Esophagus squamous epithelium (tissue), 5 donors: ENCODE data around the gene ZNF787. TPM values are rescaled to one million over a fixed set of nuclear protein-coding genes. Genes with fewer than 3 reads are reported as not detected.

ENCODE experiments used
- DNase-seq: peaks from one replicate; lab custom pipeline; 2025; lab: John Stamatoyannopoulos, UW
- H3K27ac ChIP-seq, 4 donors: fragments of 200-600 bp; sonication (generic); one replicate each; pipeline ENCODE4 v1.5.1; 2016 to 2019; ENCODE audit warnings: mild to moderate bottlenecking in 1 of 4
- H3K27me3 ChIP-seq, 4 donors: fragments of 200-600 bp; sonication (generic); 1 replicate in 3 of 4; 2 replicates in 1 of 4; pipeline versions ENCODE4 v1.5.1 to v1.6.0; 2017 to 2021; ENCODE audit warnings: antibody characterized with exemption in 1 of 4
- H3K36me3 ChIP-seq, 3 donors: fragments of 200-600 bp; sonication (generic); one replicate each; pipeline ENCODE4 v1.5.1; 2016 to 2019
- H3K4me1 ChIP-seq, 3 donors: fragments of 200-600 bp; sonication (generic); one replicate each; pipeline ENCODE4 v1.5.1; 2017 to 2019
- H3K4me3 ChIP-seq, 4 donors: fragments of 200-600 bp; sonication (generic); 1 replicate in 3 of 4; 2 replicates in 1 of 4; pipeline ENCODE4 v1.5.1; 2016 to 2019; ENCODE audit warnings: mild to moderate bottlenecking in 2 of 4, moderate library complexity in 1 of 4
- H3K9me3 ChIP-seq, 3 donors: fragments of 200-600 bp; sonication (generic); one replicate each; pipeline ENCODE4 v1.5.1; 2016 to 2019
- POLR2A ChIP-seq, 4 donors: fragments of 450-650 bp; IDR thresholded peaks; one replicate each; pipeline ENCODE4 v1.6.1; 2017; ENCODE audit warnings: antibody characterized with exemption in 4 of 4, mild to moderate bottlenecking in 4 of 4, moderate library complexity in 3 of 4
- WGBS, 2 donors: methylation state at CpG; one replicate each; pipeline ENCODE4 v1.1.5; 2018; 5-methylcytosine and 5-hydroxymethylcytosine counted together
- intact Hi-C: fragments of 100-400 bp; cut with DNase I; formaldehyde crosslinking; loops from one replicate; pipeline ENCODE4 v1.15.0; 2022
- total RNA-seq, 4 donors: library from RNA; depleted of rRNA; stranded (reverse); fragments of >200 nt; gene quantifications; one replicate each; pipeline ENCODE4 v1.1.0, GENCODE V29; 2016
- TF ChIP-seq, protein P1 (sequence below), 6 experiments: fragments of 450-650 bp in 4 of 6; fragments of 200-600 bp in 2 of 6; sonication (generic) in 2 of 6; IDR thresholded peaks; one replicate each; pipeline ENCODE4 v1.5.1; 2016 to 2019; ENCODE audit warnings: antibody characterized with exemption in 6 of 6, mild to moderate bottlenecking in 4 of 6, moderate library complexity in 4 of 6
- donor health status: DM: yes; HTN: yes; CAD: no.

ZNF787 gene
- total RNA-seq, 4 donors from 2014 or later = 9.9 to 21.3 (median 13.1) TPM

DNA sequence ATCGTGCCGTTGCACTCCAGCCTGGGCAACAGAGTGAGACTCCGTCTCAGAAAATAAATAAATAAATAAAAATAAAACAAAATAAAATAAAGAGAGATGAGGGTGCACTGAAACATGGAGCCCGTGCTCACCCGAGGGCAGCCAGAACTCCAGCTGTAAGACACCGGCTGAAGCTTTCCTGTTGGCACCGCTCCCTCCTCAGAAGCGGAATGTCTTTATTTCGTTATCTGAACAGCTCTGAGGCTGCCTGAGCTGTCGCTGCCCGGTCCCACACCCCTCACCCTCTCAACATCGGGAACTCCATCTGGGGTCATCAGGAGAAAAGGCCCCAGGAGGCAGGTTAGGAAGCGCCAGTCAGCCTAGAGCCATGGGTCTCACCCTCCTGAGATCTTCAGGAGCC, 24.4 kb downstream of the ZNF787 start:
- Histone ChIP-seq H3K36me3 (peaks cover 6 to 85% (median 7%) of the 10 kb centered on the region in 3 donors), H3K27me3 (no peaks in the 10 kb centered on the region), H3K4me1 (peaks cover 0 to 7% (median under 1%) of the 10 kb centered on the region in 3 donors), H3K27ac (no peak overlapping the region), H3K4me3 (no peak overlapping the region), H3K9me3 (no peaks in the 10 kb centered on the region)
- TF ChIP-seq, protein P1, sequence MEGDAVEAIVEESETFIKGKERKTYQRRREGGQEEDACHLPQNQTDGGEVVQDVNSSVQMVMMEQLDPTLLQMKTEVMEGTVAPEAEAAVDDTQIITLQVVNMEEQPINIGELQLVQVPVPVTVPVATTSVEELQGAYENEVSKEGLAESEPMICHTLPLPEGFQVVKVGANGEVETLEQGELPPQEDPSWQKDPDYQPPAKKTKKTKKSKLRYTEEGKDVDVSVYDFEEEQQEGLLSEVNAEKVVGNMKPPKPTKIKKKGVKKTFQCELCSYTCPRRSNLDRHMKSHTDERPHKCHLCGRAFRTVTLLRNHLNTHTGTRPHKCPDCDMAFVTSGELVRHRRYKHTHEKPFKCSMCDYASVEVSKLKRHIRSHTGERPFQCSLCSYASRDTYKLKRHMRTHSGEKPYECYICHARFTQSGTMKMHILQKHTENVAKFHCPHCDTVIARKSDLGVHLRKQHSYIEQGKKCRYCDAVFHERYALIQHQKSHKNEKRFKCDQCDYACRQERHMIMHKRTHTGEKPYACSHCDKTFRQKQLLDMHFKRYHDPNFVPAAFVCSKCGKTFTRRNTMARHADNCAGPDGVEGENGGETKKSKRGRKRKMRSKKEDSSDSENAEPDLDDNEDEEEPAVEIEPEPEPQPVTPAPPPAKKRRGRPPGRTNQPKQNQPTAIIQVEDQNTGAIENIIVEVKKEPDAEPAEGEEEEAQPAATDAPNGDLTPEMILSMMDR (IDR thresholded peaks at IDR 0.05) = no peak
- TF ChIP-seq POLR2A (IDR thresholded peaks at IDR 0.05) = no peak
- 86 to 90% methylated on average over 12 to 13 of the region's 13 CpGs for WGBS, 2 donors
- DNase-seq = no peak
- intact Hi-C loops = no loop called here

DNA sequence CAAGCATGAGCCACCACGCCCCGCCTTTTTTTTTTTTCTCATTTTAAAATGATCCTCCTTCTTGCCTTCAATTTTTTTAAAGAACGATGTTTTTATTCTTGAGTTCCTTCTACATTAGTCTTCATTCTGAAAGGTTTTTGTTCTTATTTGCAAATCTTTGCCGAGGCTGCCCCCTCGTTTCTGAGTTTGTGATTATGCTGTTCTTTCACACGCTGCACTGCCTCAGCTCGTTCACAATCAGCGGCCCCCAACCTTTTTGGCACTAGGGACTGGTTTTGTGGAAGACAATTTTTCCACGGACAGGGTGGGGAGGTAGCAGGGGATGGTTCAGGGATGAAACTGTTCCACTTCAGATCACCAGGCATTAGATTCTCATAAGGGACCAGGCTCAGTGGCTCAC, 26.6 kb downstream of the ZNF787 start:
- 92 to 95% methylated on average over 8 of the region's 9 CpGs for WGBS, 2 donors
- no peak overlapping the region for H3K4me3 ChIP-seq
- intact Hi-C loops = no loop called here
- TF ChIP-seq, protein P1 (IDR thresholded peaks at IDR 0.05) = no peak
- TF ChIP-seq POLR2A (IDR thresholded peaks at IDR 0.05) = no peak
- H3K4me1 ChIP-seq = peaks cover 0 to 23% (median 4%) of the 10 kb centered on the region in 3 donors
- no peaks in the 10 kb centered on the region for H3K27me3 ChIP-seq
- no peak overlapping the region for H3K27ac ChIP-seq
- no peaks in the 10 kb centered on the region for H3K9me3 ChIP-seq
- H3K36me3 ChIP-seq = peaks cover 2 to 77% (median 6%) of the 10 kb centered on the region in 3 donors
- DNase-seq = no peak

DNA sequence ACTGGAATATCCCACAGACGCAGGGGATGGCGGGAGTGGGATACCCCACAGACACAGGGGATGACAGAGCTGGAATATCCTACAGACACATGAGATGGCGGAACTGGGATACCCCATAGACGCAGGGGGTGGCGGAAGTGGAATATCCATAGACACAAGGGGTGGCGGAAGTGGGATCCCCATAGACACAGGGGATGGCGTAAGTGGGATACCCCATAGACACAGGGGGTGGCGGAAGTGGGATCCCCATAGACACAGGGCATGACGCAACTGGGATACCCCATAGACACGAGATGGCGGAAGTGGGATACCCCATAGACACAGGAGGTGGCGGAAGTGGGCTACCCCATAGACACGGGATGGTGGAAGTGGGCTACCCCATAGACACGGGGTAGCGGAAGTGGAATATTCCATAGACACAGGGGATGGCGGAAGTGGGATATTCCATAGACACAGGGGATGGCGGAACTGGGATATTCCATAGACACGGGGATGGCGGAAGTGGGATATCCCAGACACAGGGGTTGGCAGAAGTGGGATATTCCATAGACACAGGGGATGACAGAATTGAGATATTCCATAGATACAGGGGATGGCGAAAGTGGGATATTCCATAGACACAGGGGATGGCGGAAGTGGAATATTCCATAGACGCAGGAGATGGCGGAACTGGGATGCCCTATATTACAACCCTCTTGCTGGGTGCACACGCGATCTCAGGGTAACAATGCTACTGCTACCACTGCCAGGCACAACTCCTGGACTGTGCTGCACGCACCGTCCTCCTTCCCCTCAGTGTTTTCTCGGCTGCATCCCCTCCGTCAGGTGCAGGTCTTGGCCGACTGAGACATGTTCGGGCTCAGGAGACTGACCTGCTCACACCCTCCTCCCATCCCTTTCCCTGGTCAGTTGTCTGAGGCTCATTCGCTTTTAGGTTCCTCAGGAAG, 28.1 kb downstream of the ZNF787 start:
- Histone ChIP-seq H3K9me3 (no peaks in the 10 kb centered on the region), H3K36me3 (peaks cover 4 to 79% (median 5%) of the 10 kb centered on the region in 3 donors), H3K4me1 (peaks cover 0 to 23% (median 4%) of the 10 kb centered on the region in 3 donors), H3K27me3 (no peaks in the 10 kb centered on the region), H3K27ac (no peak overlapping the region), H3K4me3 (no peak overlapping the region)
- 97% methylated on average over 30 to 31 of the region's 32 CpGs for WGBS, 2 donors
- no peak for TF ChIP-seq POLR2A (IDR thresholded peaks at IDR 0.05)
- TF ChIP-seq, protein P1 (IDR thresholded peaks at IDR 0.05) = no peak
- intact Hi-C loops = no loop called here
- no peak for DNase-seq

DNA sequence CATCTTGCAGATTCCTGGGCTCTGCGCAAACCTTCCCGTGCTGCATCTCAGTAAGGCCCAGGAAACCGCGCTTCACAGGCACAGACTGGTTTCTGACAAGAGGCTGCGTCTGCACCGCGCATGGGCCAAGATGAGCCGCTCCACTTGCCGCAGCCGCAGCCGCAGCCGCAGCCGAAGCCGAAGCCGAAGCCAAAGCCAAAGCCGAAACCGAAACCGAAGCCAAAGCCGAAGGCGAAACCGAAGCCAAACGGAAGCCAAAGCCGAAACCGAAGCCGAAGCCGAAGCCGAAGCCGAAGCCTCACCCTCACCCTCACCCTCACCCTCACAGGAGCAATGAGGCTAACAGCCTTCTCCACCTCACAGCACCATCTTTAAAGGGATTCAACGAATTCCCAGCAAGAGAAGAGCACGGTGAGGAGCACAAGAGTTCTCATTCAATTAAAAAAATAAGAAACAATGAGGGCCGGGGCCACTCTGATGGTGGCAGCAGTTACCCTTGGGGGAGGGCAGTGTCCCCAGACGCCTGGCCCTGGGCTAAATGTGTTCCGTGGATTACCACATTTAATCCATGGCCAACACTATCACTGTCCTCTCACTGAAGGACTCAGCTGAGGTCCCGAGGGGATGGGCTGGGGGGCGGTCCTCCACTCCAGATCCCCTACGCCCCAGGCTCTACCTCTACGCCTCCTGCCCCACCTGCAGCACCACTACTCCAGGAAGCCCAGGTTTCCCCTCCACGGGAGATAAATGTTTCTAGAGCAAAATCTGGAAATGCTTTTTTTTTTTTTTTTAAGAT, 29.1 kb downstream of the ZNF787 start:
- no peak for DNase-seq
- H3K36me3 ChIP-seq = peaks cover 4 to 79% (median 5%) of the 10 kb centered on the region in 3 donors
- 83 to 89% methylated on average over 29 to 34 of the region's 38 CpGs for WGBS, 2 donors
- H3K27me3 ChIP-seq = no peaks in the 10 kb centered on the region
- intact Hi-C loops = no loop called here
- H3K27ac ChIP-seq = peak overlapping the region; percentile 16 to 68 (median 56)
- H3K4me3 ChIP-seq = no peak overlapping the region
- TF ChIP-seq, protein P1 (IDR thresholded peaks at IDR 0.05) = no peak
- peaks cover 0 to 19% (median 4%) of the 10 kb centered on the region in 3 donors for H3K4me1 ChIP-seq
- no peaks in the 10 kb centered on the region for H3K9me3 ChIP-seq
